GM10248 (cell line): Measurements from ENCODE around the gene ZNF701.
"Not testable (repeated sequence)": the region's sequence is repeated elsewhere in the genome, so short reads cannot be mapped to it uniquely, and the experiment has no call there.

Experiments used
- CTCF ChIA-PET: fragments of 300-600 bp; sonication (Branson Sonifier 250); formaldehyde crosslinking; extraction: SDS; loops from one replicate; lab custom pipeline; 2021; ENCODE audit warnings: antibody characterized with exemption; lab: Yijun Ruan, JAX
- POLR2A ChIA-PET: fragments of 350-650 bp; sonication (Branson Sonifier 250); formaldehyde crosslinking; extraction: SDS; loops from one replicate; lab custom pipeline; 2020; ENCODE audit warnings: antibody characterized with exemption; lab: Yijun Ruan, JAX
- DNase-seq: peaks from one replicate; pipeline ENCODE4 v3.0.0; 2012; ENCODE audit errors: extremely low spot score
- TF ChIP-seq, protein P1 (sequence below): IDR thresholded peaks from 2 replicates; pipeline ENCODE4 v1.5.1; 2012; ENCODE audit warnings: mild to moderate bottlenecking, low read depth; ENCODE audit errors: extremely low read depth, missing control alignments, control extremely low read depth

ZNF701 gene

DNA sequence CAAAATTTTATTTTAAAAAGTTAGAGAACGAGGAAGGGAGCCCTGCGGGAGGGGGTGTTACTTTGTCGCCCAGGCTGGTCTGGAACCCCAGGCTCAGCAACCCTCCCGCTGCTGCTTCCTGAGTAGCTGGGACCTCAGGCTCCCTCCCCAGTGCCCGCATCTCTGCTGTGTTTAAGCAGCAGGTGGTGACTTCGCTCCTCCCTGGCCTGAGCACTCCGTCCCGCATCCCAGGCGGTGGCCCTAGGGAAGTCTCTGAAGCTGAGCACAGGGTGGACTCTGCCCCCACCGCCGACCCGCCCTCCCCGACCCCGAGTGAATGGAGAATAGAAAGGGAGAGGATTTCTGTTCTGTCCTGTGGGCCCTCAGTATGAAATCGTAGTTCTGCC, 30.5 kb downstream of the ZNF701 start:
- CTCF ChIA-PET = interaction anchor here (1.3 kb wide), 1 partner anchor 13 kb away, joined by 3 read pairs; no protein-coding TSS in a partner anchor
- POLR2A ChIA-PET = no interaction called here
- no peak for DNase-seq
- TF ChIP-seq, protein P1, sequence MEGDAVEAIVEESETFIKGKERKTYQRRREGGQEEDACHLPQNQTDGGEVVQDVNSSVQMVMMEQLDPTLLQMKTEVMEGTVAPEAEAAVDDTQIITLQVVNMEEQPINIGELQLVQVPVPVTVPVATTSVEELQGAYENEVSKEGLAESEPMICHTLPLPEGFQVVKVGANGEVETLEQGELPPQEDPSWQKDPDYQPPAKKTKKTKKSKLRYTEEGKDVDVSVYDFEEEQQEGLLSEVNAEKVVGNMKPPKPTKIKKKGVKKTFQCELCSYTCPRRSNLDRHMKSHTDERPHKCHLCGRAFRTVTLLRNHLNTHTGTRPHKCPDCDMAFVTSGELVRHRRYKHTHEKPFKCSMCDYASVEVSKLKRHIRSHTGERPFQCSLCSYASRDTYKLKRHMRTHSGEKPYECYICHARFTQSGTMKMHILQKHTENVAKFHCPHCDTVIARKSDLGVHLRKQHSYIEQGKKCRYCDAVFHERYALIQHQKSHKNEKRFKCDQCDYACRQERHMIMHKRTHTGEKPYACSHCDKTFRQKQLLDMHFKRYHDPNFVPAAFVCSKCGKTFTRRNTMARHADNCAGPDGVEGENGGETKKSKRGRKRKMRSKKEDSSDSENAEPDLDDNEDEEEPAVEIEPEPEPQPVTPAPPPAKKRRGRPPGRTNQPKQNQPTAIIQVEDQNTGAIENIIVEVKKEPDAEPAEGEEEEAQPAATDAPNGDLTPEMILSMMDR = no peak

DNA sequence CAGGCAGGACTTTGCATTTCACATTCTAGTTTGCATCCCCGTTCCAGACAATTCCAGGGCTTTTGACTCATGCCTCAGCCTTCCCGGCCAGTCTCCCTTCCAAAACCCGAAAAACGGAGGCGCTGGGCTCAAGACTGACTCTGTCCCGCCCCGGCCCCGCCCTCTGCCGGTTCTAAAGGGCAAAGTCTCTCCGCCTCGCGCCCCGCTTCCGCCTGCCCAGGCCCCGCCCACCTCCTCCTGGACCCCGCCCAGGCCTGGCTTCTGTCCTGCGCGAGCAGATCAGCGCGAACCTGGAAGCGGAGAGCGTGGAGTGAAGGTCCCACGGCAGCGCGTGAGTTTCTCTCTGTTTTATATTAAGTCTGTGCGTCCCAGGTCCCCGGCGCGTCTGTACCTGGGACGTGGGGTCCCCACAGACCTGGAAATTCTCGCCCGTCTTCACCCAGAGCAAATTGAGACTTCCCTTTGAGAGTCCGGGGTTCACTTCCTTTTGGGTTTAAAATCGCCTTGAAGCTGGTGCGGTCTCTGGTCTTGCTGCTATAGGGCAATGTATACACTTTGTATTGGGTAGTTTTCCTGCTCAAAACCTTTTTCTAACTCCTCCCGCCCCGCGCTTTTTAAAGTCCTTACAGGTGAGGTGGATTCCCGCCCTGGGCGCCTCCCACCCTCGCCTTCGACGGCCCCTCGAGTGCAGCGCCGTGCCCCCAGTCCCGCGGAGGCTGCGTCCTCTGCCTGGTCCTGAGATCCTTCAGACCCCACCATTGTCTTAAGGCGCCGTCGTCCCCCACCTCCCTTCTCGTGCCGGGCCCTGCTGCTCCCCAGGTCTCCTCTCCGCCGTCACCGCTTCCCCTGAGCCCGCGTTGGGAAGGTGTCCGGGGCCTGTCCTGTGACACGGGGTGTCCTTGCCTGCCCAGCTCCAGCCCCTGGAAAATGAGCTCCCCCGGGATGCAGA, 31.2 kb downstream of the ZNF701 start:
- peak; percentile 93 for DNase-seq
- POLR2A ChIA-PET = no interaction called here
- CTCF ChIA-PET = no interaction called here
- TF ChIP-seq, protein P1 = peak; percentile 28

DNA sequence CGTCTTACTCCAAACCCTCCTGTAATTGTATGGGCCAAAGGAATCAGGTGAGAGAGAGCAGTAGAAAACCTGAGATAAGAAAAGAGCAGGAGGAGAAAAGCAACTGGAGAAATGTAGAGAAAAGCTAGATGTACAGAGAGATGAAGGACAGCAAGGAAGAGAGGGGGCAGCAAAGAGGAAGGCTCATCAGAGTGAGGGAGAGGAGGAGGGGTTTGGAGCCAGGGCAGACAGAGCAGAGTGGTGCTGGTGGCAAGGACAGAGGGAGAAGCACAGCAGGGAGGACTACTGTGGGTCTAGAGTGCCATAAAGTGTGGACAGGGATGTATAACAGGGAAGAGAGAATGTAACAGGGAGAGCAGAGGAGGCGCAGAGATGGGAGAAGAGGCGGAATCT, 31.9 kb downstream of the ZNF701 start:
- CTCF ChIA-PET, DNase-seq, POLR2A ChIA-PET: not testable (repeated sequence)

DNA sequence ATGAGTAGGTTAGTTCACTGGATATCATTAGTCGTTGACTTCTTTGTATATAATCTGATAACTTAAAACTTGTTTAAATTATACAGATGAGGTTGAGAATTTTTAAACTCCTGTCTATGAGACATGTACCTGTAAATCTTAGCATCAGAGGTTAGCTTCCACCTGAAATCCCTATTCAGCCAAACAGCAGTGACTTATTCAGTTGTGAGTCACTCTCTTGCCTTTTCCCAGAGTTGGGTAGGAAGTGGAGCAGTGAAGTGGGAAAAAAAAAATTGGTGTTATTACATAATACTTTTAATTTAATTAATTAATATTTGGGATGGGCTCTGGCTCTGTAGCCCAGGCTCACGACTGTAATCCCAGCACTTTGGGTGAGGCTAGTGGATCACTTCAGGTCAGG, 32.9 kb downstream of the ZNF701 start:
- no peak for DNase-seq
- POLR2A ChIA-PET = no interaction called here
- CTCF ChIA-PET = no interaction called here
- TF ChIP-seq, protein P1 = no peak

DNA sequence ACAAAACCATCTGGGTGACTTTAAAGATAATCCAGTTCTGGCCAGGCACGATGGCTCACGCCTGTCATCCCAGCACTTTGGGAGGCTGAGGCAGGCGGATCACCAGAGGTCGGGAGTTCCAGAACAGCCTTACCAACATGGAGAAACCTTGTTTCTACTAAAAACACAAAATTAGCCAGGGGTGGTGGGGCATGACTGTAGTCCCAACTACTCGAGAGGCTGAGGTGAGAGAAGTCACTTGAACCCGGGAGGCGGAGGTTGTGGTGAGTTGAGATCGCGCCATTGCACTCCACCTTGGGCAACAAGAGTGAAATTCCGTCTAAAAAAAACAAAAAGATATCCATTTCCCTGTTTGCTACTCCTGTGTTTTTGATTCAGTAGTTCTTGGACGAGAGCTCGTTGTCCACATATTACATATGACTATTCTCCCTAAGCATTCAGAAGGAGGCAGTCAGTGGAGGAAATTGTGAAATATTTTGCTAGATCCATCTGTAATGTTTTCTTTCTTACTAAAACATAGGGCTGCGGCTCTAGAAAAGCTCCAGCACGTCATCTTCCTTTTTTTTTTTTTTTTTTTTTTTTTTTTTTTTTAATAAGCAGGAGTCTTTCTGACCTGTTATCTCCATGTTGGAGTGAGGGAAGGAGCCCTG, 33.6 kb downstream of the ZNF701 start:
- TF ChIP-seq, protein P1 = no peak
- DNase-seq = no peak
- CTCF ChIA-PET = no interaction called here
- POLR2A ChIA-PET = interaction anchor here (0.6 kb wide), 1 partner anchor 14 kb away, joined by 3 read pairs; no protein-coding TSS in a partner anchor

DNA sequence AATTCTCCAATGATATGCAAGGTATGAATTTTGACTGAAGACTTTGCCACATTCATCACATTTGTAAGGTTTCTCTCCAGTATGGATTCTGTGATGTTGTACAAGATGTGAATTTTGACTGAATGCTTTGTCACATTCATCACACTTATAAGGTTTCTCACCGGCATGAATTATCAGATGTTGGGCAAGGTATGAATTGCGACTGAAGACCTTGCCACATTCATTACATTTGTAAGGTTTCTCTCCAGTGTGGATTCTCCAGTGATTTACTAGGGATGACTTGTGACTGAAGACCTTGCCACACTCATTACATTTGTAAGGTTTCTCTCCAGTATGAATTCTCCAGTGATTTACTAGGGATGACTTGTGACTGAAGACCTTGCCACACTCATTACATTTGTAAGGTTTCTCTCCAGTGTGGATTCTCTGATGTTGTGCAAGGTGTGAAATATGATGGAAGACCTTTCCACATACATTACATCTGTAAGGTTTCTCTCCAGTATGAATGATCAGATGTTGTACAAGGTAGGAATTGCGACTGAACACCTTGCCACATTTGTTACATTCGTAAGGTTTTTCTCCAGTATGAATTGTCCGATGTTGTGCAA, 43.3 kb downstream of the ZNF701 start:
- TF ChIP-seq, protein P1 = no peak

More for the DNA sequence above, 43.3 kb downstream of the ZNF701 start:
- no peak for DNase-seq
- ChIA-PET POLR2A (no interaction called here), CTCF (interaction anchor here (1.8 kb wide), 1 partner anchor 10 kb away, joined by 4 read pairs; no protein-coding TSS in a partner anchor)
